SH-SY5Y (cell line): ENCODE measurements around the gene ADAMTS14.

Experiments
- GATA2 ChIP-seq: IDR thresholded peaks from 2 replicates; pipeline ENCODE4 v1.6.1; 2011; ENCODE audit warnings: mild to moderate bottlenecking, low read depth, low read length
- GATA3 ChIP-seq: IDR thresholded peaks from 2 replicates; pipeline ENCODE4 v1.6.1; 2011; ENCODE audit warnings: low read depth, mild to moderate bottlenecking, low read length, moderate library complexity

GRCh38 chr10:70656489-70656888, 15.8 kb upstream of the ADAMTS14 start:
- TF ChIP-seq GATA2 (no peak), GATA3 (no peak)
